Bronchial epithelial cell (primary cell): ENCODE results near the gene MRPL48. TPM values are rescaled to one million over a fixed set of nuclear protein-coding genes. Genes with fewer than 3 reads are reported as not detected.
A peak's percentile ranks its signal among the peaks of the same experiment; 100 is the strongest.

Source experiments
- DNase-seq: peaks from one replicate; pipeline ENCODE4 v3.0.0-alpha.2; 2010; ENCODE audit warnings: low read depth
- FAIRE-seq: peaks from 2 replicates; lab custom pipeline; 2011; peaks lifted over from hg19 to GRCh38; lab: Jason Lieb, UNC
- H3K27me3 ChIP-seq: 2 replicates; pipeline ENCODE4 v1.5.1; 2011; ENCODE audit warnings: low read length; ENCODE audit not compliant: control insufficient read depth, insufficient read depth
- H3K36me3 ChIP-seq: 2 replicates; pipeline ENCODE4 v1.5.1; 2011; ENCODE audit warnings: low read length; ENCODE audit not compliant: control insufficient read depth, insufficient read depth
- H3K4me3 ChIP-seq: 2 replicates; pipeline ENCODE4 v1.5.1; 2011; ENCODE audit warnings: mild to moderate bottlenecking, low read depth, low read length, control low read depth
- CTCF ChIP-seq: IDR thresholded peaks from 2 replicates; pipeline ENCODE4 v1.5.1; 2011; ENCODE audit warnings: mild to moderate bottlenecking, moderate library complexity, low read length, control low read depth, inconsistent platforms; ENCODE audit not compliant: insufficient read depth, severe bottlenecking
- total RNA-seq: library from RNA; depleted of rRNA; stranded (reverse); fragments of >200 nt; gene quantifications from 2 replicates; pipeline ENCODE4 v1.2.1, GENCODE V29; 2014

MRPL48 gene
- total RNA-seq, 1 donor from 2014 or later, result 37.1 TPM

- FAIRE-seq, result peak; percentile 72
Observed at GRCh38 chr11:73902303-73902702, 114.6 kb downstream of the MRPL48 start.

GRCh38 chr11:73907191-73907590 lies 119.5 kb downstream of the MRPL48 start:
- TF ChIP-seq CTCF, result peak; percentile 35
- no peak overlapping the region for H3K4me3 ChIP-seq
- no peak for FAIRE-seq
- no peaks in the 10 kb centered on the region for H3K27me3 ChIP-seq
- peaks cover 3% of the 10 kb centered on the region for H3K36me3 ChIP-seq
- DNase-seq, result peak; percentile 73

More at GRCh38 chr11:73902303-73902702, 114.6 kb downstream of the MRPL48 start:
- Histone ChIP-seq H3K36me3 (peaks cover 6% of the 10 kb centered on the region), H3K27me3 (no peaks in the 10 kb centered on the region), H3K4me3 (no peak overlapping the region)
- TF ChIP-seq CTCF, result no peak
- DNase-seq, result no peak

- no peak for TF ChIP-seq CTCF
- Histone ChIP-seq H3K4me3 (no peak overlapping the region), H3K27me3 (no peaks in the 10 kb centered on the region), H3K36me3 (peaks cover 7% of the 10 kb centered on the region)
- DNase-seq (no peak), FAIRE-seq (no peak)
Observed at GRCh38 chr11:73912026-73912425, 124.4 kb downstream of the MRPL48 start.

GRCh38 chr11:73913472-73913871 lies 125.8 kb downstream of the MRPL48 start:
- FAIRE-seq (no peak), DNase-seq (no peak)
- H3K4me3 ChIP-seq, result no peak overlapping the region
- H3K36me3 ChIP-seq, result peaks cover 7% of the 10 kb centered on the region
- no peak for TF ChIP-seq CTCF
- H3K27me3 ChIP-seq, result no peaks in the 10 kb centered on the region

GRCh38 chr11:73914284-73914683 lies 126.6 kb downstream of the MRPL48 start:
- DNase-seq (no peak), FAIRE-seq (no peak)
- no peak overlapping the region for H3K4me3 ChIP-seq
- no peaks in the 10 kb centered on the region for H3K27me3 ChIP-seq
- no peak for TF ChIP-seq CTCF
- peaks cover 11% of the 10 kb centered on the region for H3K36me3 ChIP-seq

Other genes with a start within 250 kb of the MRPL48 start
- gene FAM168A, start 189.8 kb upstream of the MRPL48 start, total RNA-seq, result 4.7 and 5.8 TPM in 2 replicates
- 0.13 TPM in 1 of 2 replicates, not detected in the other for gene PLEKHB1, start 141.3 kb upstream of the MRPL48 start, total RNA-seq
- gene RAB6A, start 26.8 kb upstream of the MRPL48 start, total RNA-seq, result 237 and 297 TPM in 2 replicates
- 92.3 and 102 TPM in 2 replicates for gene COA4, start 89.0 kb downstream of the MRPL48 start, total RNA-seq
- 10.3 and 14.5 TPM in 2 replicates for gene PAAF1, start 89.1 kb downstream of the MRPL48 start, total RNA-seq
- under 0.01 and 0.38 TPM in 2 replicates for gene DNAJB13, start 163.2 kb downstream of the MRPL48 start, total RNA-seq
- gene UCP2, start 195.0 kb downstream of the MRPL48 start, total RNA-seq, result 0.26 and 1.0 TPM in 2 replicates
- gene UCP3, start 221.2 kb downstream of the MRPL48 start, total RNA-seq, result under 0.01 and 0.26 TPM in 2 replicates